ENCODE measurements around the gene C2orf76. TPM values are rescaled to one million over a fixed set of nuclear protein-coding genes. Genes with fewer than 3 reads are reported as not detected.

Gene C2orf76
- total and polyA plus RNA-seq, 2 experiments from 2014 or later: 9.5 to 17.0 TPM

DNA sequence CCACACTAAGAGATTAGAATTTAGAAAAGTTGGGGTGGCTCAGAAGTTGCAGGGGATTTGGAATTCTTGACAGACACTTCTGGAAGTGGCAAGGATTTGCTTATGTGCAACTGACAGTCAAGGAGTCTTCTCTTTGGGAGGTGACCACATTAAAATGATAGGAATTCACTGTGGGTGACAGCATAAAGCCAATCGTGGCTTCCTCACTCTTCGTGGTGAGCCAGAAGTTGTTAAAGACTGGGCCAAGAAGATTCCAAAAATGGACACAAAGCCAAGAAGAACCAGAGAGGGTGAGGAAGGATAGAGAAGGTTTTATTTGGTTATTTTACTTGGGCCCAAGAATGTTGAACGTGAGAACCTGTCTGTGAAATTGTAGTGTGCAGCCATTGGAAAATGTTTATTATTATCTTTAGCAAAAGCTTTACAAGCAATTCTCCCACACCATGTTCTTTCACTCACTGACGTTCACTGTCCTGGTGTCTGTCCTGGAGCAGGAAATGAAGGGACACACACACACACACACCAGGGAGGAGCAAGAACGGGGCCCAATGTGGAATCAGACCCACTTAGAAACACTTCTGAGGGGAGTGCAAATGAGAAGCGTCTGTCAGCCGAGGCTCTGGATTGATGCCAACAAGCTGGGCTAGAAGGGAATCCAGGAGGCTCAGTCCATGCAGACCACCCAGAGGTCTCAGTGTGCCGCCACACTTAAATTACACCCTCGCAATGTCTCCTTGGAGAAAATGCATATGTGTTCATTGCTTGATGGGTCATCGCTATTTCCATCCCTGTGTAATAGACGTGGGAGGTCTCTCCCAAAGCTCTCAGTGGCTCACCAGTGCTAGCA is 105.8 kb downstream of the C2orf76 start:
- no peak for TF ChIP-seq CTCF (IDR thresholded peaks at IDR 0.05; ENCODE audit: low read depth, low read length)
- Histone ChIP-seq H3K4me1 (ENCODE audit: low read depth) (peaks cover 20% of the 10 kb centered on the region), H3K36me3 (no peaks in the 10 kb centered on the region), H3K27ac (no peak overlapping the region), H3K9me3 (ENCODE audit: low read depth) (no peaks in the 10 kb centered on the region), H3K4me3 (no peak overlapping the region), H3K27me3 (no peaks in the 10 kb centered on the region)
- peak; percentile 41 to 70 for DNase-seq (ENCODE audit: low read depth in 1 of 2, low spot score in 1 of 2)

DNA sequence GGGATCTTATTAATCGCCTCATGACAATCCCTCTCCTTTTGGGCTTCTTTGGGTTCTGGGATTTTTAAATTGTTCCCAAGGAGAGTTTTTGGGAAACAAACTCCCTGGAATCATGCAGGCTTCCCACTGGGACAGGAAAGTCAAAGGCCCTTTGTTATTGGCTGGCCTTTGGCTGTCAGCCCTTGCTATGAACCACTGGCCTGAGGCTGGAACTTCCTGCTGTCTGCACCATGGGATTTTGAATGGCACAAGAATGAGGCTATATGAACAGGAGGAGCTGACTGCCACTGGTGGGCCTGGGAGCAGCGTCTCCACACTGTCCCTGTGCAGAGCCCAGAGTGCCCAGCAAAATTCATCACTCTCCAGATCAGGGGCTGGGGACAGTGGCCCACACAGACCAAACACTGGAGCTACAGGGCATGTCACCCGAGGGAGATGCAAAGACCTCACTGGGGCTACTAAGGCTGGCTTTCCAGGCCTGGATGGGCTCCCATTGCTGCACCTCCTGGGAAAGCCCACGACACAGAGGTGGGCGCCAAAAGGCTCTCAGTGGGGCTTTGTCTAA is 107.3 kb downstream of the C2orf76 start:
- no peaks in the 10 kb centered on the region for H3K27me3 ChIP-seq
- no peak overlapping the region for H3K27ac ChIP-seq
- peak in 1 of 2 donors; percentile 52 for DNase-seq (ENCODE audit: low read depth in 1 of 2, low spot score in 1 of 2)
- no peaks in the 10 kb centered on the region for H3K36me3 ChIP-seq
- no peak overlapping the region for H3K4me3 ChIP-seq
- H3K9me3 ChIP-seq (ENCODE audit: low read depth): no peaks in the 10 kb centered on the region
- peaks cover 20% of the 10 kb centered on the region for H3K4me1 ChIP-seq (ENCODE audit: low read depth)
- TF ChIP-seq CTCF (IDR thresholded peaks at IDR 0.05; ENCODE audit: low read depth, low read length): no peak

DNA sequence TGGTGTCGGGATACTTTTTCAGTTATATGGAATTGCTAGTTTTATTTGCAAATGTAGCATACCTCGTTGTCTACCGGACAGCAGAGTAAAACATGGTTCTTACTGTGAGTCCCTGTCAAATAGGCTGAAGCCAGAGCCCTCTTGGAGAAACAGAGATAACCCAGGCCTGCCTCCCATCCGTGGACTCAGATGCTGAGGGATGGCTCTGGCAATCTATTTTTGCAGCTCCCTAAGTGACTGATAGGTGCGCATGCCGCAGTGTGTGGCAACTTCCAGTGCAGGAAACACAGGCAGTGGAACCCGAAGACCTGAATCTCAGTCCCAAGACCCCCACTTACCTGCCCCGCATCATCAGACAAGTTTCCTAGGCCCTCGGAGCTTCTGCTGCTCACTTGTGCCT is 109.4 kb downstream of the C2orf76 start:
- peaks cover 20% of the 10 kb centered on the region for H3K4me1 ChIP-seq (ENCODE audit: low read depth)

DNA sequence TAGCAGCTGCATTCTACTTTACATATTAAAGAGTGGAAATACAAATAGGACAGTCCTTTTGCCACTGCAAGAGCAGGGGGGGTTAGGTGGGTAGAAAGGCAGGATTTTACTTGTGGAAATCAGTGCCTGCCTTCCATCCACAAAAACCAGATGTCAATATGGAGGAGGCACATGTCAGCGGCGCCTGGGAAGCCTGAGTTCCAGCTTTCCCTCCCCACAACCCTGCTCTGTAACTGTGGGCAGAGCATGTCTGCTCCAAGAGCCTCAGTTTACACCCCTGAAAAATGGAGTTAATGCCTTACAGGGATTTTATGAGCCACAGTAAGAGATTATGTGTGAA is 110.1 kb downstream of the C2orf76 start:
- no peak overlapping the region for H3K4me3 ChIP-seq
- no peaks in the 10 kb centered on the region for H3K36me3 ChIP-seq
- no peaks in the 10 kb centered on the region for H3K9me3 ChIP-seq (ENCODE audit: low read depth)
- no peak for TF ChIP-seq CTCF (IDR thresholded peaks at IDR 0.05; ENCODE audit: low read depth, low read length)
- peaks cover 20% of the 10 kb centered on the region for H3K4me1 ChIP-seq (ENCODE audit: low read depth)
- no peaks in the 10 kb centered on the region for H3K27me3 ChIP-seq
- no peak overlapping the region for H3K27ac ChIP-seq
- DNase-seq (ENCODE audit: low read depth in 1 of 2, low spot score in 1 of 2): no peak

More for the DNA sequence above, 109.4 kb downstream of the C2orf76 start:
- Histone ChIP-seq H3K4me3 (no peak overlapping the region), H3K27ac (no peak overlapping the region), H3K36me3 (no peaks in the 10 kb centered on the region), H3K27me3 (no peaks in the 10 kb centered on the region), H3K9me3 (ENCODE audit: low read depth) (no peaks in the 10 kb centered on the region)
- DNase-seq (ENCODE audit: low read depth in 1 of 2, low spot score in 1 of 2): peak in 1 of 2 donors; percentile 38
- no peak for TF ChIP-seq CTCF (IDR thresholded peaks at IDR 0.05; ENCODE audit: low read depth, low read length)

GRCh38 chr2:119255760-119256581 is 110.7 kb downstream of the C2orf76 start:
- TF ChIP-seq CTCF (IDR thresholded peaks at IDR 0.05; ENCODE audit: low read depth, low read length): no peak
- no peak overlapping the region for H3K4me3 ChIP-seq
- H3K4me1 ChIP-seq (ENCODE audit: low read depth): peaks cover 17% of the 10 kb centered on the region
- no peaks in the 10 kb centered on the region for H3K36me3 ChIP-seq
- DNase-seq (ENCODE audit: low read depth in 1 of 2, low spot score in 1 of 2): peak in 1 of 2 donors; percentile 96
- H3K27ac ChIP-seq: no peak overlapping the region
- no peaks in the 10 kb centered on the region for H3K27me3 ChIP-seq
- no peaks in the 10 kb centered on the region for H3K9me3 ChIP-seq (ENCODE audit: low read depth)

Data from cardiac muscle cell (in vitro differentiated cells and primary cell).